ENCODE results near the gene VIP. TPM values are rescaled to one million over a fixed set of nuclear protein-coding genes. Genes with fewer than 3 reads are reported as not detected.

The VIP gene
- not detected for total RNA-seq

DNA sequence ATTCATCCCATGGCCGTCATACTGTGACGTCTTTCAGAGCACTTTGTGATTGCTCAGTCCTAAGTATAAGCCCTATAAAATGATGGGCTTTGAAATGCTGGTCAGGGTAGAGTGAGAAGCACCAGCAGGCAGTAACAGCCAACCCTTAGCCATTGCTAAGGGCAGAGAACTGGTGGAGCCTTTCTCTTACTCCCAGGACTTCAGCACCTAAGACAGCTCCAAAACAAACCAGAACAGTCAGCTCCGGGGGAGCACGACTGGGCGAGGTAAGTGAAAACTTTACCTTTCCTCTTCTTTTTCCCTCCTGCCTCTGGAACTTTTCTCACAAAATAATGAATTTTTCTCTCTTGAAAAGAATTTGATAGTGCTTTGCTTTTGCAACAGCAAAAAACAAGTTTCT is at the start of gene VIP:
Gene VIP (plus strand): TSS at position 104 of the 400 bp plus-strand sequence. CDS start 1,381 bp downstream, outside the sequence.

Other genes with a start within 250 kb of the VIP start
- 10 to 100 TPM; 28.0 to 48.2 TPM for gene SYNE1, start 113.4 kb upstream of the VIP start, total RNA-seq
- not detected for gene MYCT1, start 52.9 kb upstream of the VIP start, total RNA-seq
- gene FBXO5, start 232.2 kb downstream of the VIP start, total RNA-seq, result 10 to 100 TPM; 11.0 to 31.0 TPM

All from melanocyte of skin (primary cell).